HepG2 (cell line): ENCODE data around the gene ZNF302. TPM values are rescaled to one million over a fixed set of nuclear protein-coding genes. Genes with fewer than 3 reads are reported as not detected.

Experiments used
- ATAC-seq: fragments of 200-7000 bp; cut with Tn5 transposase; 3 replicates; pipeline ENCODE4 v1.9.1; 2020; ENCODE audit warnings: mild to moderate bottlenecking, moderate library complexity
- BruUV-seq: library from RNA; stranded (reverse); fragments of 400-500 nt; replicated peaks from 2 replicates; lab custom pipeline; 2021; lab: Mats Ljungman, UMichigan
- CTCF ChIA-PET: fragments of 300-600 bp; formaldehyde crosslinking; extraction: SDS; loops from one replicate; lab custom pipeline; 2021; ENCODE audit warnings: low total read pairs, inconsistent platforms, low intra/inter-chr PET ratio; lab: Yijun Ruan, JAX
- POLR2A ChIA-PET: fragments of 350-600 bp; sonication (Branson Sonifier 250); formaldehyde crosslinking; loops from one replicate; lab custom pipeline; 2020; ENCODE audit warnings: antibody characterized with exemption, inconsistent platforms; lab: Yijun Ruan, JAX
- DNase-seq: peaks from one replicate; pipeline ENCODE4 v3.0.0-alpha.2; 2015; ENCODE audit warnings: low spot score
- FAIRE-seq: peaks from 3 replicates; lab custom pipeline; 2011; peaks lifted over from hg19 to GRCh38; lab: Jason Lieb, UNC
- H2AFZ ChIP-seq: one replicate; pipeline ENCODE4 v1.6.1; 2011; ENCODE audit warnings: low read length, inconsistent platforms
- H3K27ac ChIP-seq: fragments of 300-600 bp; 3 replicates; pipeline ENCODE4 v1.8.0; 2011; ENCODE audit warnings: mixed run types, mild to moderate bottlenecking, mixed read lengths, low read length, inconsistent platforms; ENCODE audit not compliant: insufficient read depth; ENCODE audit errors: extremely low read length
- H3K27me3 ChIP-seq, 2 experiments: fragments of 200-600 bp in 1 of 2; 2 replicates in 1 of 2; 3 replicates in 1 of 2; pipeline versions ENCODE4 v1.6.0 to v1.8.0; 2011; ENCODE audit warnings: low read length in 2 of 2, mild to moderate bottlenecking in 2 of 2, moderate library complexity in 2 of 2, inconsistent platforms in 1 of 2; ENCODE audit not compliant: insufficient read depth in 2 of 2, control insufficient read depth in 1 of 2
- H3K36me3 ChIP-seq, 2 experiments: fragments of 200-600 bp in 1 of 2; replicated peaks in 1 of 2; 2 replicates in 1 of 2; 3 replicates in 1 of 2; pipeline versions ENCODE4 v1.5.1 to v1.8.0; 2011; ENCODE audit warnings: low read length in 2 of 2, inconsistent platforms in 1 of 2; ENCODE audit not compliant: insufficient read depth in 2 of 2, control insufficient read depth in 1 of 2
- H3K4me1 ChIP-seq: 2 replicates; pipeline ENCODE4 v1.5.1; 2012; ENCODE audit warnings: low read length, inconsistent platforms; ENCODE audit not compliant: insufficient read depth
- H3K4me2 ChIP-seq: 2 replicates; pipeline ENCODE4 v1.6.0; 2011; ENCODE audit warnings: low read depth, low read length, inconsistent platforms
- H3K4me3 ChIP-seq, 3 experiments: fragments of 200-600 bp in 1 of 3; sonication (generic), shearing (Covaris generic) in 1 of 3; replicated peaks in 1 of 3; 2 replicates each; pipeline ENCODE4 v1.5.1; 2011 to 2016; ENCODE audit warnings: low read length in 3 of 3, inconsistent platforms in 2 of 3, low read depth in 2 of 3, mild to moderate bottlenecking in 2 of 3, control low read depth in 1 of 3, mixed read lengths in 1 of 3; ENCODE audit not compliant: insufficient read depth in 1 of 3
- H3K79me2 ChIP-seq: one replicate; pipeline ENCODE4 v1.6.1; 2011; ENCODE audit warnings: low read length, inconsistent platforms; ENCODE audit not compliant: insufficient read depth
- H3K9ac ChIP-seq: 2 replicates; pipeline ENCODE4 v1.6.0; 2011; ENCODE audit warnings: mild to moderate bottlenecking, low read depth, low read length, inconsistent platforms; ENCODE audit not compliant: insufficient read depth
- H3K9me3 ChIP-seq: 2 replicates; pipeline ENCODE4 v1.5.1; 2012; ENCODE audit warnings: mild to moderate bottlenecking, low read length
- H4K20me1 ChIP-seq: 2 replicates; pipeline ENCODE4 v1.6.0; 2011; ENCODE audit warnings: inconsistent platforms, mild to moderate bottlenecking, low read length, moderate library complexity; ENCODE audit not compliant: insufficient read depth
- ATF7 ChIP-seq, 2 experiments: fragments of 450-650 bp in 1 of 2; sonication (generic) in 1 of 2; formaldehyde crosslinking in 1 of 2; IDR thresholded peaks; 2 replicates each; pipeline versions ENCODE4 v1.4.0 to v1.6.1; 2016 to 2020; ENCODE audit warnings: antibody characterized with exemption in 1 of 2, mild to moderate bottlenecking in 1 of 2, missing genetic modification reagents in 1 of 2
- KAT7 ChIP-seq: IDR thresholded peaks from 2 replicates; pipeline ENCODE4 v1.6.1; 2018; ENCODE audit warnings: borderline replicate concordance, missing compliant biosample characterization
- NR3C1 ChIP-seq: sonication (generic); formaldehyde crosslinking; IDR thresholded peaks from 2 replicates; pipeline ENCODE4 v1.4.0; 2020; ENCODE audit warnings: missing genetic modification reagents
- ZBTB3 ChIP-seq: sonication (generic); formaldehyde crosslinking; IDR thresholded peaks from 2 replicates; pipeline ENCODE4 v1.4.0; 2020; ENCODE audit warnings: low read depth, mild to moderate bottlenecking, moderate library complexity, missing genetic modification reagents, borderline replicate concordance
- ZNF263 ChIP-seq: sonication (generic); formaldehyde crosslinking; IDR thresholded peaks from 2 replicates; pipeline ENCODE4 v1.4.0; 2020; ENCODE audit warnings: missing genetic modification reagents
- ZNF7 ChIP-seq: IDR thresholded peaks from 2 replicates; pipeline ENCODE4 v1.6.1; 2016; ENCODE audit warnings: missing biosample characterization, missing genetic modification reagents
- WGBS: methylation state at CpG from one replicate; pipeline ENCODE4 v1.1.6; 2017; ENCODE audit warnings: low lambda C conversion rate; 5-methylcytosine and 5-hydroxymethylcytosine counted together
- in situ Hi-C: cut with HindIII; loops from 2 replicates; pipeline ENCODE4 v1.10.0; 2017; ENCODE audit warnings: low pct_unique_long_range_greater_than_20kb; ENCODE audit not compliant: extremely low pct_ligation_motif_present
- intact Hi-C: fragments of 100-400 bp; cut with micrococcal nuclease; formaldehyde crosslinking; loops from one replicate; pipeline ENCODE4 v1.10.0; 2022; ENCODE audit not compliant: unreplicated experiment
- polyA plus RNA-seq, 8 experiments: library from polyadenylated mRNA; depleted of rRNA in 3 of 8; stranded (reverse) in 7 of 8; unstranded in 1 of 8; fragments of >200 nt; fragmentation: Illumina TruSeq in 4 of 8; extraction: Trizol in 4 of 8; gene quantifications; 2 replicates each; pipeline versions ENCODE4 v1.2.1 to v1.2.3, GENCODE V29; 2011 to 2016; ENCODE audit warnings: low read depth in 4 of 8, missing spikeins in 1 of 8, mixed read lengths in 1 of 8; ENCODE audit not compliant: insufficient read depth in 1 of 8
- total RNA-seq, 5 experiments: library from RNA; depleted of rRNA; stranded (reverse); fragments of >200 nt; fragmentation: Illumina TruSeq; extraction: Trizol; gene quantifications; 2 replicates each; pipeline ENCODE4 v1.2.3, GENCODE V29; 2016; ENCODE audit warnings: low read depth in 1 of 5

ZNF302 gene
- total and polyA plus RNA-seq, 2 of the 13 experiments (the other 11 are each of a cell fraction or from before 2014, with no cell fraction given), result not detected

DNA sequence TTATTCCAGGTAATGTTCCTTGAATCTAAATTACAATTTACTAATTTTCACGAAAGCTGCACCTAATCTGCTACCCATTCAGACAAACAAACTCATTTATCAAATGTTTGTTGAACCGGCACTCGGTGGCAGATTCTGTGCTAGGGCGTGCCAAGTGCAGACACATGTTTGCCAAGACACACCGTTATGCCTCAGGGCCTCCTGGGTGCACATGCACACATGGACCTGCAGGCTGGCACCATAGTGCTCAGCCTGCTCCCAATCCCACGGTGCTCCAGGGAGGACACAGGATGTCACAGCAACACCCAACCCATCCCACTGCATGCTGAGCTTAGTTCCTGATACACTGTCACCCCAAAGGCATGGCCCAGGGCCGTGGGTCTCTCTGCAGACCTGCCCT is 8.2 kb upstream of the ZNF302 start:
- POLR2A ChIA-PET, result no interaction called here

DNA sequence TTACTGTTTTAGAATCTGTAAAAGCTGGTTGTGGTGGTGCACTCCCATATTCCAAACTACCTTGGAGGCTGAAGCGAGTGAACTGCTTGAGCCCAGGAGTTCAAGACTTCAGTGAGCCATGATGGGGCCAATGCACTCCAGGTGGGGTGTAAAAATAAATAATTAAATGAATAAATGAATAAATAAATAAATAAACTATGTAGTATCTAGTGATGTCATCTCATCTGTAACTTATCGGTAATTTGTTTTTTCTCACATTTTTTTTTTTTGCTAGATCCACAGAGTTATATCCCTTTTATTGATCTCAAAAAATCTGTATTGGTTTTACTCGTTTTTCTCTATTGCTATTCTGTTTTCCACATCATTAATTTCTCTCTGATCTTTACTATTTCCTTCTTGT is 5.5 kb upstream of the ZNF302 start:
- Histone ChIP-seq H4K20me1 (no peaks in the 10 kb centered on the region), H3K4me2 (no peak overlapping the region), H3K36me3 (no peaks in the 10 kb centered on the region), H3K9ac (no peak overlapping the region), H3K79me2 (no peaks in the 10 kb centered on the region), H2AFZ (no peak overlapping the region), H3K9me3 (0 out of 2 replicates have a peak, but pooled peaks cover 9% of the 10 kb centered on the region), H3K27me3 (no peaks in the 10 kb centered on the region), H3K4me1 (peaks cover 46% of the 10 kb centered on the region), H3K4me3 (no peak overlapping the region), H3K27ac (no peak overlapping the region)
- TF ChIP-seq KAT7 (CRISPR knock-in tag) (no peak), ATF7 (IDR thresholded peaks at IDR 0.05) (peak; percentile 21; the same call in 1 of the 2 replicates), ATF7 (CRISPR knock-in tag; IDR thresholded peaks at IDR 0.05) (no peak), NR3C1 (CRISPR knock-in tag) (no peak)
- in situ Hi-C loops, result no loop called here
- no peak for ATAC-seq
- intact Hi-C loops, result no loop called here
- BruUV-seq, result no TSS peak
- CTCF ChIA-PET, result no interaction called here
- 96% methylated on average over 3 of the region's 3 CpGs for WGBS
- no peak for DNase-seq
- no peak for FAIRE-seq
- POLR2A ChIA-PET, result no interaction called here

More for the DNA sequence above, 8.2 kb upstream of the ZNF302 start:
- DNase-seq (no peak), ATAC-seq (no peak), FAIRE-seq (no peak)
- intact Hi-C loops (no loop called here), in situ Hi-C loops (no loop called here)
- H3K79me2 ChIP-seq, result no peaks in the 10 kb centered on the region
- no peak for TF ChIP-seq ZBTB3 (CRISPR knock-in tag)
- TF ChIP-seq ZNF7 (CRISPR knock-in tag), result no peak
- peak; percentile 63 for TF ChIP-seq ZNF263 (CRISPR knock-in tag)
- no peaks in the 10 kb centered on the region for H3K27me3 ChIP-seq
- no peak overlapping the region for H3K4me2 ChIP-seq
- no peaks in the 10 kb centered on the region for H3K9me3 ChIP-seq
- no peaks in the 10 kb centered on the region for H4K20me1 ChIP-seq
- H2AFZ ChIP-seq, result no peak overlapping the region
- CTCF ChIA-PET, result no interaction called here
- peaks cover 52% of the 10 kb centered on the region for H3K4me1 ChIP-seq
- no peaks in the 10 kb centered on the region for H3K36me3 ChIP-seq
- H3K4me3 ChIP-seq, result no peak overlapping the region
- H3K27ac ChIP-seq, result no peak overlapping the region
- WGBS, result 95% methylated on average over 5 of the region's 7 CpGs
- H3K9ac ChIP-seq, result no peak overlapping the region
- no TSS peak for BruUV-seq
